GM12872 (cell line): ENCODE measurements around the gene CCND1.

Experiments
- CTCF ChIP-seq: IDR thresholded peaks from 3 replicates; pipeline ENCODE4 v1.5.1; 2011; ENCODE audit warnings: low read depth, mild to moderate bottlenecking, low read length, moderate library complexity; ENCODE audit not compliant: insufficient read depth

CCND1 gene

GRCh38 chr11:69663326-69663725, 22.4 kb downstream of the CCND1 start:
- no peak for TF ChIP-seq CTCF

- no peak for TF ChIP-seq CTCF
Measured at GRCh38 chr11:69664103-69664775, 23.3 kb downstream of the CCND1 start.

DNA sequence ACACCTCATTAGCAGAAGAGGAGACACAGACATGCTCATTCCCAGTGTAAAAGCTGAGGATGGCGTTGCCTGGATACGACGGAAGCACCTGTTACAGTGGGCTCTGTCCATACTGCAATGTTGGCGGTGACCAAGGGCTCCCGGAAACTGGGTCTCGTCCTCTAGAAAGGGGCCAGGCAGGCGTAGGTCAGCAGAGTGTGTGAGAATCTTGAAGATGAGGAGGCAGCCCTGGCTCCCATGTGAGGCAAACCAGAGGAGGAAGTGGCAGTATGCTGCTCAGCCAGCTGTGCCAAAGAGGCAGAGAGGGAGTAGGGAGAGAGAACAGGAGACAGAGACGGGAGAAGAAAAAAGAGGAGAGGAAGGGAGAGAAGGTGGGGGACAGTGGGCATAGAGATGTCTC, 23.9 kb downstream of the CCND1 start:
- TF ChIP-seq CTCF: no peak

GRCh38 chr11:69665669-69666068, 24.7 kb downstream of the CCND1 start:
- TF ChIP-seq CTCF: no peak

GRCh38 chr11:69666261-69666660, 25.3 kb downstream of the CCND1 start:
- TF ChIP-seq CTCF: no peak

DNA sequence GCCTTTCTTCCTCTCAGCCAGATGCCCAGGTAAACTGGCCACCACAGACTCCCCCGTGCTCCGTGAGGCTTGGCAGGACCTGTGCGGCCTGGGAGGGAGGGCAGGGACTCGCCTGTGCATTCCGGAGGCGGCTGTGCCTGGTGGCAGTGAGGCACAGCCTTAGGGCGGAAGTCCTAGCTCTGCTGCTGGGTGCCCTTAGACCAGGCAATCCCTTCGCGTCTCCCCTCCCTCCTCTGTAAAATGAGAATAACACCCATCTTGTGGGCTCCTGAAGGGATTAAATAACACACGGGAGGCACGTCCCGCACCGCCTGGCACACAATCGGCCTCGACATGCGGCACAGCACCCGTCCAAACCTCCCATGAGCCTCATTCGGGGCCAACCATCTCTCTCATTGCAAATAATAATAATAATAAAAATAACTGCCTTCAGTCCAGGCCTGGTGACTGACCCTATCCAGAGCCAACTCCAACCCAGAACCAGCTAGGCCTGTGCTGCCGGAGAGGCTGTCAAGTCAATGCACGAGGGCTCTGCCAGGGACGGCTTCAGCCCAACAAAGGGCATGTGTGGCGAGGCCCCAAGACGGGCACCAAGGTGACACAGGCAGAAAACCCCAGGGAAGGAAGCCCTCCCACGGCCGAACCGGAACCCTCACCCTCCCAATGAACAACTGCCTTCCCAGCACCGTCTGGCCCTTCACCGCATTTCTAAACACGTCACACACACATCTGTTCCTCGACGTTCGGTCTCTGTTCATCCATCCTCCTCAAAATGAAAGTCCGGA, 26.0 kb downstream of the CCND1 start:
- no peak for TF ChIP-seq CTCF

GRCh38 chr11:69667619-69668604, 27.0 kb downstream of the CCND1 start:
- TF ChIP-seq CTCF: no peak
